NCI-H2227 (cell line): ENCODE results near the gene SF3A2.

Experiments used
- DNase-seq: peaks from one replicate; lab custom pipeline; 2025; ENCODE audit not compliant: unreplicated experiment; lab: John Stamatoyannopoulos, UW

Gene SF3A2

DNA sequence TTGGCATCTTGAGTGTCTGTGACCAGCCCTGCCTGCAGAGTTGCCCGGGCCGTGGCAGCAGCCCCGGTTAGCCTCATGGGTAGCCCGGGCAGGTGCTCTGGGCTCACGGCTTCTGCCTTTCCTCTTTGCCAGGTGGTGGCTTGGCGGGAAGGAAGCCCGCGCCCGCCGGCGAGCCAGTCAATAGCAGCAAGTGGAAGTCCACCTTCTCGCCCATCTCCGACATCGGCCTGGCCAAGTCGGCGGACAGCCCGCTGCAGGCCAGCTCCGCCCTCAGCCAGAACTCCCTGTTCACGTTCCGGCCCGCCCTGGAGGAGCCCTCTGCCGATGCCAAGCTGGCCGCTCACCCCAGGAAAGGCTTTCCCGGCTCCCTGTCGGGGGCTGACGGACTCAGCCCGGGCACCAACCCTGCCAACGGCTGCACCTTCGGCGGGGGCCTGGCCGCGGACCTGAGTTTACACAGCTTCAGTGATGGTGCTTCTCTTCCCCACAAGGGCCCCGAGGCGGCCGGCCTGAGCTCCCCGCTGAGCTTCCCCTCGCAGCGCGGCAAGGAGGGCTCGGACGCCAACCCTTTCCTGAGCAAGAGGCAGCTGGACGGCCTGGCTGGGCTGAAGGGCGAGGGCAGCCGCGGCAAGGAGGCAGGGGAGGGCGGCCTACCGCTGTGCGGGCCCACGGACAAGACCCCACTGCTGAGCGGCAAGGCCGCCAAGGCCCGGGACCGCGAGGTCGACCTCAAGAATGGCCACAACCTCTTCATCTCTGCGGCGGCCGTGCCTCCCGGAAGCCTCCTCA, 10.4 kb upstream of the SF3A2 start:
- no peak for DNase-seq

DNA sequence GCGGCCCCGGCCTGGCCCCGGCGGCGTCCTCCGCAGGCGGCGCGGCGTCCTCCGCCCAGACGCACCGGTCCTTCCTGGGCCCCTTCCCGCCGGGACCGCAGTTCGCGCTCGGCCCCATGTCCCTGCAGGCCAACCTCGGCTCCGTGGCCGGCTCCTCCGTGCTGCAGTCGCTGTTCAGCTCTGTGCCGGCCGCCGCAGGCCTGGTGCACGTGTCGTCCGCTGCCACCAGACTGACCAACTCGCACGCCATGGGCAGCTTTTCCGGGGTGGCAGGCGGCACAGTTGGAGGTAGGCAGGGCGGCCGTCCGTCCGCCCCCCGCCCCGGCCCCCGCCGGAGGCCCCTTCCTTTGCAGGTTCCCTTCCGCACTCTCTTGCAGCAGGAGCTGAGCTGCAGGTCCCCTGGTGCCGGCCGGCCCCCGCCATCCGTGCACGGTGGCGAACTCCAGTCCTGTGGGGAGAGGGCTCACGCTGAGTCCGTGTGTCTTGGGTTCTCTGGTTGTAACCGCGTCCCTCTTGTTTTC, 9.7 kb upstream of the SF3A2 start:
- no peak for DNase-seq

DNA sequence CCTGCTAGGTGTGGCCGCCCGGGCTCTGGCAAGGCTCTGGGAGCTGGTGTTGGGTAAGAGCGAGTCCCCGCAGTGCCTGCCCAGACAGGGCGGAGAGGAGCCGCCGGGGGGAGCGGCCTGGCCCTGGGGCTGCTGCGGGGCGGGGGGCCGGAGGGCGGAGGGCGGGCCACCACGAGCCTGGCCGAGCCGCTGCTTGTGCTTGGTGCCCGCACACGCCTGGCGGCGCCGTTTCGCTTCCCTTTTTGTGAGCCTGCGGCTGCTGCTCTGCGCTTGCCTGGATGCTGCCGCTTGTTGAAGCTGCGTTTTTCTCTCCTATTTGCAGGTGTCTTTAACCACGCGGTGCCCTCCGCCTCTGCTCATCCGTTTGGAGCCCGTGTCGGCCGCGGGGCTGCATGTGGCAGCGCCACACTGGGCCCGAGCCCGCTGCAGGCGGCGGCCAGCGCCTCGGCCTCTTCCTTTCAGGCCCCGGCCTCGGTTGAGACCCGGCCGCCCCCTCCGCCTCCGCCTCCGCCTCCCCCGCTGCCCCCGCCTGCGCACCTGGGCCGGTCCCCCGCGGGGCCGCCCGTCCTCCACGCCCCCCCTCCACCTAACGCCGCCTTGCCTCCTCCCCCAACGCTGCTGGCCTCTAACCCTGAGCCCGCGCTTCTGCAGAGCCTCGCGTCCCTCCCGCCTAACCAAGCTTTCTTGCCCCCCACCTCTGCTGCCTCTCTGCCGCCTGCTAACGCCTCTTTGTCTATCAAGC, 9.0 kb upstream of the SF3A2 start:
- DNase-seq, result peak; percentile 73

DNA sequence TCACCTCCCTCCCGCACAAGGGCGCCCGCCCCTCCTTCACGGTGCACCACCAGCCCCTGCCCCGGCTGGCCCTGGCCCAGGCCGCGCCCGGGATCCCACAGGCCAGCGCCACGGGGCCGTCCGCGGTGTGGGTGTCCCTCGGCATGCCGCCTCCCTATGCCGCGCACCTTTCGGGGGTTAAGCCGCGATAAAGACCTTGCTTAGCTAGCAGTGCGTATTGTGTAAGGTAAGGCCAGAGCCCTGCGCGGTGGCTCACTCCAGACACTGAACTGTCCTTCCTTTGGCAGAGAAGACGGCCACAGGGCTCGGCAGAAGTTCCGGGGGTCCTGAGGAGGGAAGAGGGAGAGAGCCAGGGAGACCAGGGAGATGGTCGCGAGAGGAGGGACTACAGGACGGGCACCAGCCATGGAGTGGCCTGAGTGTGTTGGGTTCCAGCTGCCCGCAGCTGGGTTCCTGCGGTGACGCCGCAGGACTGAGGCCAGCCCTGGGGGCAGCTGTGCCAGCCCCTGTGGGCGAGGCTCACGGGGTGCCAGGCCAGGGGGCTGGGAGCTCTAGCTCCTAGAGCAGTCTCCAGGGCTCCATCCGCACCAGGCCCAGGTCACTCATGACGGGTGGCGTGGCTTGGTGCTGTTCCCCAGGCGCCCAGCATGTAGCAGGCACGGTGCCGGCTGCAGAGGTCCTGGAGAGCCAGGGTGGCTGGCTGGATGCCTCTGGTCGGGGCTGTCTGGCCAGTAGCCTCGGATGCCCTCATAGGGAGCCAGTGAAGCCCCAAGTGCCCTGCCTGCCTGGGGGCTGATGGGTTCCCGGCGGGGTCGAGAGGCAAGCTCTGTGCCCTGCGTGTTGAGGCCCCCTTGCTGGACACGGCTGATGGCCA, 8.2 kb upstream of the SF3A2 start:
- no peak for DNase-seq

- DNase-seq, result no peak
Observed at GRCh38 chr19:2229103-2230032, 7.3 kb upstream of the SF3A2 start.

GRCh38 chr19:2230033-2230531, 6.5 kb upstream of the SF3A2 start:
- DNase-seq, result no peak

GRCh38 chr19:2230807-2231533, 5.7 kb upstream of the SF3A2 start:
- DNase-seq, result no peak

- no peak for DNase-seq
Observed at GRCh38 chr19:2231621-2232221, 4.9 kb upstream of the SF3A2 start.

DNA sequence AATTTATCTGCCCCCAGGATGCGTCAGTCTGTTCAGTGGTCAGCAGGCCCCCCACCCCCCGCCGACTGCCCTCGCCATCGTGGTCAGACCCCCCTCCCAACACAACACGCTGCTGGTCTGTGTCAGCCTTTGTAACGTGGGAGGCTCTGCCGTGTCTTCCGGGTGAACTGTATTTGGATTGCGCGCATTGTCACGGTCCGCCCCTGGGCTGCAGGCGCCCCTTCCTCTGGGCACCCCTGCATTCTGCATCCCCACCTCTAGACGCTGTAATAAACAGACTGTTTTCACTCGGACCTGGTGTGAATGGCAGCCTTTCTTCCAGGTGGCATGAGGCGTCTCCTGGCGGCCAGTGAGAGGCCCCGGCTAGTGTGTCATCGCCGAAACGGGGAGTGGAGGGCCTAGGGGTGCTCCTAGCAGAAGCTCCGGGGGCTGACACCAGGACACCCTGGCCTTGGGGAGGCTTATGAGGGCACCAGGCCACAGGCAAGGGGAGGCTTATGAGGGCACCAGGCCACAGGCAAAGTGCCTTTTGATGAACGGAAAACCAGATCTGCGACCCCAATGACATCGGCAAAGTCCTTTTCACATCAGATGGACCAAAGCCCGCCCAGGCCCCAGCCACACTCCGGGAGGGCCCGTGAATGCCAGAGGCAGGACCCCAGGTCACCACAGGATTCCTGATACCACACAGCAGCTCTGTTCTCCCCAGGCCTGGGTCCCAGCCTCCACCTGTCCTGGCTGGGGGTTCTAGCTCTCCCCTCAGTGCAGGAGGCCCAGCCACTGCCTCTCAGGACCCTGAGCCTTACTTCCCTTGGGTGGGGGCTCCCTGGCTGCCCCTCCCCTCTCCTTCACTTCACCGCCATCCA, 4.1 kb upstream of the SF3A2 start:
- DNase-seq, result no peak

- no peak for DNase-seq
Observed at GRCh38 chr19:2233601-2234280, 2.9 kb upstream of the SF3A2 start.

GRCh38 chr19:2234996-2235380, 1.6 kb upstream of the SF3A2 start:
- no peak for DNase-seq

DNA sequence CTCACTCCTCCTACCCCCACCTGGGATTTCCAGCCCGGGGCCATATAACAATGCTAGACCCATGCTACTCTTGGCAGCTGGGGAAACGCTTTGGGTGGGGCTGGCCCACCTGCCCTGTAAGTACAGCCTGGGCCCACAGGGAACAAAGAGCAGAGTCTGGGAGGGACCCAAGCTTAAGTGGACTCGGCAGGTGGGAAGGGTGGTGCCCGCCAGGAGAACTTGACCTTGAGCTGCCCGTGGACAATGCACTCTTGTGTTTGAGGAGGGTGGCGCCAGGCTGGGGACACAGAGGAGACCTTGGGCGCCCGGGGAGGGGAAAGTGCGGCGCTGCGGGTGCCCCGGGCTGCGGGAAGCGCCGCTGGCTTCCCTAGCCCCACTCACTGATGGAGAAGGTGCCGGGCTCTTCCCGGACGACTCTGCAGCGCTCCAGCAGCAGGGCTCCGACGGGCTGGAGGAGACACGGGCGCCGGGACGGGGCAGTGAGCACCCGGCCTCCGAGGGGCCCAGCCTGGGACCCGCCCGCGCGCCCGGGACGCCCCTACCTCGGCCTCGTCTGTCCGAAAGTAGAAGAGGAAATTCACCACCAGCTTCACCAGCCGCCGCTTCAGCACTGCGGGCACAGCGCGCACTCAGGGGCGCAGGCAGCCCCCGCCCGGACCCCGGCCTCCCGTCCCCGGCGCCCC, 1.1 kb upstream of the SF3A2 start:
- DNase-seq, result peak; percentile 50

- DNase-seq, result no peak
Observed at GRCh38 chr19:2236064-2236313, 635 bp upstream of the SF3A2 start.

GRCh38 chr19:2237051-2237868, 636 bp downstream of the SF3A2 start:
- no peak for DNase-seq

DNA sequence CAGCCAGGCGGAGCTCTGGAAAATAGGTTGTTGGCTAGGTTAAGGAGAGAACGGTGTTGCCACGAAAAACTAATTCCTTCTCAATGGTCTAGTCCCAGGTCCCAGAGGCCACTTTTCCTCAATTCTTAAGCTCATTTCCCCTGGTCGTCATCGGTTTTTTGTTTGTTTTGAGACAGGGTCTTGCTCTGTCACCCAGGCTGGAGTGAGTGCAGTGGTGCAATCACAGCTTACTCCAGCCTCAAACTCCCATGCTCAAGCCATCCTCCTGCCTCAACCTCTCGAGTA, 1.2 kb downstream of the SF3A2 start:
- no peak for DNase-seq

DNA sequence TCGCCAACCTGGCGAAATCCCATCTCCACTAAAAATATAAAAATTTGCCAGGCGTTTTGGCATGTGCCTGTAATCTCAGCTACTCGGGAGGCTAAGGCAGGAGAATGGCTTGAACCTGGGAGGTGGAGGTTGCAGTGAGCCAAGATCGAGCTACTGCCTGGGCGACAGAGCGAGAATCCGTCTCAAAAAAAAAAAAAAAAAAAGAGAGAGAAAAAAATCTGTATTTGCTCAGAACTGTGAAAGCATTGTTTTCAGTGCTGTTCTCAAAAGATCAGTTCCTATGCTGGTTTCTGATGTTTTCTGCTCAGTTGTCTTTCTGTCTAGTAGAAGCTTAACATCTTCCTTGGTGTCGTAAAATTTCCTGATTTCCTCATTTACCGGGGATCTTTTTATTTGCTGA, 2.5 kb downstream of the SF3A2 start:
- no peak for DNase-seq
